Uterus (tissue), 2 donors: ENCODE measurements around the gene TMEM156.

Experiments
- CTCF ChIP-seq, 4 experiments: fragments of 200-600 bp in 2 of 4; fragments of 450-650 bp in 2 of 4; sonication (generic) in 2 of 4; IDR thresholded peaks; one replicate each; pipeline ENCODE4 v1.5.1; 2016 to 2019; ENCODE audit warnings: antibody characterized with exemption in 4 of 4, mild to moderate bottlenecking in 2 of 4, moderate library complexity in 1 of 4
- POLR2A ChIP-seq, 2 donors: fragments of 450-650 bp; IDR thresholded peaks; one replicate each; pipeline ENCODE4 v1.6.1; 2016; ENCODE audit warnings: antibody characterized with exemption in 2 of 2, mild to moderate bottlenecking in 1 of 2, moderate library complexity in 1 of 2

GRCh38 chr4:39025552-39026085 is 6.6 kb downstream of the TMEM156 start:
- TF ChIP-seq CTCF (IDR thresholded peaks at IDR 0.05) (no peak), POLR2A (IDR thresholded peaks at IDR 0.05) (no peak)
